Kidney (tissue), 14 donors: ENCODE data around the gene NCMAP. TPM values are rescaled to one million over a fixed set of nuclear protein-coding genes. Genes with fewer than 3 reads are reported as not detected.
A peak's percentile ranks its signal among the peaks of the same experiment; 100 is the strongest.

Experiments
- DNase-seq, 5 donors: peaks; one replicate each; pipeline ENCODE4 v3.0.0-alpha.2; 2013 to 2020
- FAIRE-seq: peaks from 2 replicates; lab custom pipeline; 2012; peaks lifted over from hg19 to GRCh38; lab: Jason Lieb, UNC
- H3K27ac ChIP-seq, 2 donors: one replicate each; pipeline ENCODE4 v1.7.0; 2013; ENCODE audit warnings: low read depth in 2 of 2, low read length in 2 of 2, inconsistent platforms in 1 of 2
- H3K27me3 ChIP-seq: one replicate; pipeline ENCODE4 v1.7.1; 2013; ENCODE audit warnings: low read length, inconsistent platforms; ENCODE audit not compliant: control insufficient read depth, insufficient read depth
- H3K36me3 ChIP-seq, 3 donors: one replicate each; pipeline versions ENCODE4 v1.7.0 to v1.7.1; 2013; ENCODE audit warnings: low read length in 3 of 3, control low read depth in 1 of 3, inconsistent platforms in 1 of 3; ENCODE audit not compliant: insufficient read depth in 3 of 3, control insufficient read depth in 2 of 3
- H3K4me1 ChIP-seq, 3 donors: one replicate each; pipeline versions ENCODE4 v1.7.0 to v1.7.1; 2013; ENCODE audit warnings: low read length in 3 of 3, inconsistent platforms in 1 of 3, low read depth in 1 of 3; ENCODE audit not compliant: control insufficient read depth in 2 of 3, insufficient read depth in 2 of 3
- H3K4me3 ChIP-seq, 3 donors: one replicate each; pipeline versions ENCODE4 v1.7.0 to v1.8.1; 2013; ENCODE audit warnings: low read length in 3 of 3, control low read depth in 1 of 3, inconsistent platforms in 1 of 3
- H3K9ac ChIP-seq, 3 donors: one replicate each; pipeline versions ENCODE4 v1.7.0 to v1.7.1; 2013; ENCODE audit warnings: low read length in 3 of 3, control low read depth in 1 of 3, inconsistent platforms in 1 of 3
- H3K9me3 ChIP-seq, 3 donors: one replicate each; pipeline versions ENCODE4 v1.7.0 to v1.7.1; 2013; ENCODE audit warnings: low read length in 3 of 3, control low read depth in 1 of 3, inconsistent platforms in 1 of 3; ENCODE audit not compliant: control insufficient read depth in 2 of 3, insufficient read depth in 1 of 3
- CTCF ChIP-seq: IDR thresholded peaks from 3 replicates; pipeline ENCODE4 v1.5.1; 2012; ENCODE audit warnings: mild to moderate bottlenecking, moderate library complexity, borderline replicate concordance; ENCODE audit not compliant: insufficient read depth; ENCODE audit errors: extremely low read depth
- intact Hi-C: fragments of 100-400 bp; cut with DNase I; formaldehyde crosslinking; loops from one replicate; pipeline ENCODE4 v1.11.1; 2022
- polyA plus RNA-seq: library from polyadenylated mRNA; stranded (reverse); fragments of 350-450 nt; fragmentation: Illumina TruSeq; extraction: RNeasy Lipid Tissue Mini Kit (QIAGEN cat#74804); gene quantifications from one replicate; pipeline ENCODE4 v1.2.3, GENCODE V29; 2014; ENCODE audit warnings: low read depth, low replicate concordance; ENCODE audit not compliant: insufficient read depth
- total RNA-seq: library from RNA; stranded (reverse); fragmentation: NEBNext Ultra II Directional; extraction: Animal tissue kit (Norgen Biotek cat#: 25700); gene quantifications from one replicate; pipeline ENCODE4 v1.2.1, GENCODE V29; 2021
- donor health status: control.
- donor health status: control.
- donor health status: control.
- donor health status: control.
- donor health status: control.
- donor health status: DM: yes; HTN: yes; CAD: no.
- donor health status: Normal renal cell carcinoma (clear cell type).

NCMAP gene
- total and polyA plus RNA-seq, 2 donors from 2014 or later: 0.65 to 11.0 TPM

- intact Hi-C loops: no loop called here
- Histone ChIP-seq H3K4me3 (no peak overlapping the region), H3K4me1 (peaks cover 0 to 15% (median 5%) of the 10 kb centered on the region in 3 donors), H3K9ac (no peak overlapping the region), H3K9me3 (no peaks in the 10 kb centered on the region), H3K36me3 (no peaks in the 10 kb centered on the region), H3K27ac (no peak overlapping the region), H3K27me3 (no peaks in the 10 kb centered on the region)
- DNase-seq (no peak), FAIRE-seq (no peak)
- no peak for TF ChIP-seq CTCF
These were observed 20.9 kb upstream of the NCMAP start for GRCh38 chr1:24535021-24535424.

- no peaks in the 10 kb centered on the region for H3K36me3 ChIP-seq
- no peaks in the 10 kb centered on the region for H3K9me3 ChIP-seq
- TF ChIP-seq CTCF: no peak
- no peak for FAIRE-seq
- H3K4me3 ChIP-seq: peak overlapping the region in 1 of 3 donors; percentile 9
- H3K27me3 ChIP-seq: no peaks in the 10 kb centered on the region
- H3K9ac ChIP-seq: no peak overlapping the region
- peaks cover 0 to 21% (median 5%) of the 10 kb centered on the region in 3 donors for H3K4me1 ChIP-seq
- intact Hi-C loops: no loop called here
- DNase-seq: no peak
- H3K27ac ChIP-seq: peak overlapping the region in 1 of 2 donors; percentile 73
These were observed 20.1 kb upstream of the NCMAP start for GRCh38 chr1:24535778-24536177.

- Histone ChIP-seq H3K4me3 (peak overlapping the region in 1 of 3 donors; percentile 9), H3K27ac (peak overlapping the region; percentile 67 to 73), H3K27me3 (no peaks in the 10 kb centered on the region), H3K4me1 (peaks cover 0 to 22% (median 7%) of the 10 kb centered on the region in 3 donors), H3K9me3 (no peaks in the 10 kb centered on the region), H3K9ac (peak overlapping the region in 1 of 3 donors; percentile 59), H3K36me3 (no peaks in the 10 kb centered on the region)
- TF ChIP-seq CTCF: no peak
- intact Hi-C loops: no loop called here
- FAIRE-seq (no peak), DNase-seq (peak; percentile 74 to 91 (median 84))
These were observed 19.5 kb upstream of the NCMAP start for GRCh38 chr1:24536391-24536840.
